Adipocyte (in vitro differentiated cells): Measurements from ENCODE around the gene CAMK1D.

Experiments
- DNase-seq: peaks from one replicate; pipeline ENCODE4 v3.0.0-alpha.2; 2015; ENCODE audit warnings: low read depth
- H3K27me3 ChIP-seq: replicated peaks from 2 replicates; pipeline ENCODE4 v1.7.0; 2013; ENCODE audit warnings: mild to moderate bottlenecking, low read length, moderate library complexity; ENCODE audit not compliant: control insufficient read depth, insufficient read depth
- H3K36me3 ChIP-seq: 2 replicates; pipeline ENCODE4 v1.7.0; 2013; ENCODE audit warnings: low read length, mild to moderate bottlenecking, moderate library complexity; ENCODE audit not compliant: control insufficient read depth, insufficient read depth, severe bottlenecking
- H3K4me1 ChIP-seq: 2 replicates; pipeline ENCODE4 v1.7.0; 2013; ENCODE audit warnings: mild to moderate bottlenecking, low read length, moderate library complexity; ENCODE audit not compliant: control insufficient read depth, insufficient read depth
- H3K4me3 ChIP-seq: 2 replicates; pipeline ENCODE4 v1.7.0; 2013; ENCODE audit warnings: mild to moderate bottlenecking, low read length, moderate library complexity
- H3K9ac ChIP-seq: 2 replicates; pipeline ENCODE4 v1.7.0; 2013; ENCODE audit warnings: mild to moderate bottlenecking, low read length, moderate library complexity
- H3K9me3 ChIP-seq: 2 replicates; pipeline ENCODE4 v1.7.0; 2013; ENCODE audit warnings: mild to moderate bottlenecking, low read length, moderate library complexity; ENCODE audit not compliant: control insufficient read depth

Gene CAMK1D

GRCh38 chr10:12644380-12645144 lies 295.2 kb downstream of the CAMK1D start:
- no peaks in the 10 kb centered on the region for H3K27me3 ChIP-seq
- H3K9ac ChIP-seq, result no peak overlapping the region
- H3K9me3 ChIP-seq, result no peaks in the 10 kb centered on the region
- H3K4me3 ChIP-seq, result no peak overlapping the region
- no peaks in the 10 kb centered on the region for H3K36me3 ChIP-seq
- DNase-seq, result no peak
- H3K4me1 ChIP-seq, result peaks cover 9% of the 10 kb centered on the region

- no peak overlapping the region for H3K4me3 ChIP-seq
- DNase-seq, result no peak
Measured at GRCh38 chr10:12645449-12645848, 296.1 kb downstream of the CAMK1D start.

GRCh38 chr10:12649012-12649584 lies 299.8 kb downstream of the CAMK1D start:
- no peaks in the 10 kb centered on the region for H3K4me1 ChIP-seq
- no peaks in the 10 kb centered on the region for H3K36me3 ChIP-seq

More at GRCh38 chr10:12645449-12645848, 296.1 kb downstream of the CAMK1D start:
- H3K9me3 ChIP-seq, result no peaks in the 10 kb centered on the region
- H3K9ac ChIP-seq, result no peak overlapping the region
- peaks cover 6% of the 10 kb centered on the region for H3K4me1 ChIP-seq
- no peaks in the 10 kb centered on the region for H3K36me3 ChIP-seq
- H3K27me3 ChIP-seq, result no peaks in the 10 kb centered on the region

GRCh38 chr10:12650122-12650521 lies 300.8 kb downstream of the CAMK1D start:
- no peak overlapping the region for H3K4me3 ChIP-seq
- peaks cover 9% of the 10 kb centered on the region for H3K9me3 ChIP-seq
- no peak overlapping the region for H3K9ac ChIP-seq
- H3K27me3 ChIP-seq, result no peaks in the 10 kb centered on the region
- no peak for DNase-seq
- no peaks in the 10 kb centered on the region for H3K36me3 ChIP-seq
- H3K4me1 ChIP-seq, result no peaks in the 10 kb centered on the region

More at GRCh38 chr10:12649012-12649584, 299.8 kb downstream of the CAMK1D start:
- H3K27me3 ChIP-seq, result no peaks in the 10 kb centered on the region
- no peak overlapping the region for H3K9ac ChIP-seq
- peaks cover 5% of the 10 kb centered on the region for H3K9me3 ChIP-seq
- DNase-seq, result no peak
- H3K4me3 ChIP-seq, result no peak overlapping the region

GRCh38 chr10:12650538-12651298 lies 301.4 kb downstream of the CAMK1D start:
- Histone ChIP-seq H3K4me3 (no peak overlapping the region), H3K27me3 (no peaks in the 10 kb centered on the region), H3K9ac (no peak overlapping the region), H3K4me1 (no peaks in the 10 kb centered on the region), H3K9me3 (peaks cover 9% of the 10 kb centered on the region), H3K36me3 (no peaks in the 10 kb centered on the region)
- DNase-seq, result no peak

GRCh38 chr10:12655940-12656339 lies 306.6 kb downstream of the CAMK1D start:
- peaks cover 9% of the 10 kb centered on the region for H3K9me3 ChIP-seq
- DNase-seq, result no peak
- H3K36me3 ChIP-seq, result no peaks in the 10 kb centered on the region
- H3K9ac ChIP-seq, result no peak overlapping the region
- no peaks in the 10 kb centered on the region for H3K4me1 ChIP-seq
- H3K27me3 ChIP-seq, result no peaks in the 10 kb centered on the region
- H3K4me3 ChIP-seq, result no peak overlapping the region

- Histone ChIP-seq H3K36me3 (no peaks in the 10 kb centered on the region), H3K27me3 (no peaks in the 10 kb centered on the region), H3K9ac (no peak overlapping the region), H3K4me1 (no peaks in the 10 kb centered on the region), H3K4me3 (no peak overlapping the region), H3K9me3 (peaks cover 9% of the 10 kb centered on the region)
- DNase-seq, result peak; percentile 72
Measured at GRCh38 chr10:12656518-12657142, 307.3 kb downstream of the CAMK1D start.

- Histone ChIP-seq H3K4me1 (no peaks in the 10 kb centered on the region), H3K9ac (no peak overlapping the region), H3K9me3 (peaks cover 9% of the 10 kb centered on the region), H3K27me3 (no peaks in the 10 kb centered on the region), H3K36me3 (no peaks in the 10 kb centered on the region), H3K4me3 (no peak overlapping the region)
- no peak for DNase-seq
Measured at GRCh38 chr10:12657489-12657888, 308.1 kb downstream of the CAMK1D start.

GRCh38 chr10:12658526-12658925 lies 309.2 kb downstream of the CAMK1D start:
- Histone ChIP-seq H3K9ac (no peak overlapping the region), H3K27me3 (no peaks in the 10 kb centered on the region), H3K36me3 (no peaks in the 10 kb centered on the region), H3K4me1 (no peaks in the 10 kb centered on the region), H3K9me3 (peaks cover 9% of the 10 kb centered on the region), H3K4me3 (no peak overlapping the region)
- no peak for DNase-seq

GRCh38 chr10:12659706-12660105 lies 310.4 kb downstream of the CAMK1D start:
- H3K27me3 ChIP-seq, result no peaks in the 10 kb centered on the region
- DNase-seq, result no peak
- no peaks in the 10 kb centered on the region for H3K9me3 ChIP-seq
- H3K9ac ChIP-seq, result no peak overlapping the region
- no peaks in the 10 kb centered on the region for H3K4me1 ChIP-seq
- H3K36me3 ChIP-seq, result no peaks in the 10 kb centered on the region
- no peak overlapping the region for H3K4me3 ChIP-seq

GRCh38 chr10:12660812-12661211 lies 311.5 kb downstream of the CAMK1D start:
- H3K4me3 ChIP-seq, result no peak overlapping the region
- no peak overlapping the region for H3K9ac ChIP-seq
- no peaks in the 10 kb centered on the region for H3K36me3 ChIP-seq
- no peaks in the 10 kb centered on the region for H3K9me3 ChIP-seq
- no peaks in the 10 kb centered on the region for H3K4me1 ChIP-seq
- no peaks in the 10 kb centered on the region for H3K27me3 ChIP-seq
- no peak for DNase-seq
